B cell (primary cell): ENCODE results near the gene OGDH.
"Not testable (repeated sequence)": the region's sequence is repeated elsewhere in the genome, so short reads cannot be mapped to it uniquely, and the experiment has no call there.

ENCODE experiments used
- EZH2 ChIP-seq: IDR thresholded peaks from 2 replicates; pipeline ENCODE4 v1.6.1; 2012; ENCODE audit warnings: borderline replicate concordance, low read depth, mild to moderate bottlenecking, moderate library complexity, low read length; ENCODE audit not compliant: insufficient read depth, poor library complexity, severe bottlenecking
- TF ChIP-seq, protein P1 (sequence below): fragments of 200-600 bp; IDR thresholded peaks from one replicate; pipeline ENCODE4 v1.8.0; 2022; ENCODE audit warnings: antibody characterized with exemption, mild to moderate bottlenecking

DNA sequence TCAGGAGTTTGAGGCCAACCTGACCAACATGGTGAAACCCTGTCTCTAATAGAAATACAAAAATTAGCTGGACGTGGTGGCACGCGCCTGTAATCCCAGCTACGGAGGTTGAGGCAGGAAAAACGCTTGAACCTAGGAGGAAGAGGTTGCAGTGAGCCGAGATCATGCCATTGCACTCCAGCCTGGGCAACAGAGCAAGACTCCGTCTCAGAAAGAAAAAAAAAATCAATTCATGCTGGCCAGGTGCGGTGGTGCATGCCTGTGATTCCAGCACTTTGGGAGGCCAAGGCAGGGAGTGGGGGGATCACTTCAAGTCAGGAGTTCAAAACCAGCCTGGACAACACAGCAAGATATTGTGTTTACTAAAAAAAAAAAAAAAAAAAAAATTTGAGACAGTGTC, 9.2 kb upstream of the OGDH start:
- TF ChIP-seq, protein P1, sequence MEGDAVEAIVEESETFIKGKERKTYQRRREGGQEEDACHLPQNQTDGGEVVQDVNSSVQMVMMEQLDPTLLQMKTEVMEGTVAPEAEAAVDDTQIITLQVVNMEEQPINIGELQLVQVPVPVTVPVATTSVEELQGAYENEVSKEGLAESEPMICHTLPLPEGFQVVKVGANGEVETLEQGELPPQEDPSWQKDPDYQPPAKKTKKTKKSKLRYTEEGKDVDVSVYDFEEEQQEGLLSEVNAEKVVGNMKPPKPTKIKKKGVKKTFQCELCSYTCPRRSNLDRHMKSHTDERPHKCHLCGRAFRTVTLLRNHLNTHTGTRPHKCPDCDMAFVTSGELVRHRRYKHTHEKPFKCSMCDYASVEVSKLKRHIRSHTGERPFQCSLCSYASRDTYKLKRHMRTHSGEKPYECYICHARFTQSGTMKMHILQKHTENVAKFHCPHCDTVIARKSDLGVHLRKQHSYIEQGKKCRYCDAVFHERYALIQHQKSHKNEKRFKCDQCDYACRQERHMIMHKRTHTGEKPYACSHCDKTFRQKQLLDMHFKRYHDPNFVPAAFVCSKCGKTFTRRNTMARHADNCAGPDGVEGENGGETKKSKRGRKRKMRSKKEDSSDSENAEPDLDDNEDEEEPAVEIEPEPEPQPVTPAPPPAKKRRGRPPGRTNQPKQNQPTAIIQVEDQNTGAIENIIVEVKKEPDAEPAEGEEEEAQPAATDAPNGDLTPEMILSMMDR, result not testable (repeated sequence)
- TF ChIP-seq EZH2, result not testable (repeated sequence)
